Measurements from ENCODE around the gene PGD.

PGD gene

DNA sequence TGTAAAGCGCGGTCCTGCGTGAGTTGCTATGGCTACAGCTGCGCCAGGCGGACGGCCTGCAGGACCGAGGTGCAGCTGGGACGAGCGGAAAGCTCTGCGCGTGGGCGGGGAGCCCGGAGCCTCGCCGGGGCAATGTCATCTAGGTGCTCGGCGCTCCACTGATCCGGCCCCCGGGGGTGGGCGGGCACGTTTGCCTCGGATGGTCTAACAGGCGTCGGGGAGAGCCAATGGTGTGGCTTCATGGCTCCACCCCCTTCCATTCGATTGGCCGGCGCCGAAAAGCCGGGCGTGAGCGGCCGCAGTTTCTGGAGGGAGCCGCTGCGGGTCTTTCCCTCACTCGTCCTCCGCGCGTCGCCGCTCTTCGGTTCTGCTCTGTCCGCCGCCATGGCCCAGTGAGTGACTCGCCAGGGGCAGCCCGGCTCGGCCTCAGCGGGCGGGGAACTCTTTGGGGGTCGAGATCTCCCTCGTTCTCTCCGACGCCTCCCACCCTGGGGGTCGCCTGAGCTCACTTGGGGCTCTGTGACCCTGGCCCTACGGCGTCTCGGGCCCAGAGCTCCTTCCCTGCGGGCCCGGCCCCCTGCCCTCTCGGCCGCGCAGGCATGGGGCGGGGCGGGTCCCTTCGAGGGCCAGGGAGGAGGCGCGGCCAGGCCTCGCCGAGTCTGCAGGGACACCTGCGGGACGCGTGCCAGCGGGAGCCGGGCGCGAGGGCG lies at the start of gene PGD:
PGD (plus strand) TSS at position 331 of the 710 bp plus-strand sequence; CDS start at position 385, 54 bp downstream.
- peak; percentile 100 for DNase-seq (ENCODE audit: low spot score)
- TF ChIP-seq, protein P1, sequence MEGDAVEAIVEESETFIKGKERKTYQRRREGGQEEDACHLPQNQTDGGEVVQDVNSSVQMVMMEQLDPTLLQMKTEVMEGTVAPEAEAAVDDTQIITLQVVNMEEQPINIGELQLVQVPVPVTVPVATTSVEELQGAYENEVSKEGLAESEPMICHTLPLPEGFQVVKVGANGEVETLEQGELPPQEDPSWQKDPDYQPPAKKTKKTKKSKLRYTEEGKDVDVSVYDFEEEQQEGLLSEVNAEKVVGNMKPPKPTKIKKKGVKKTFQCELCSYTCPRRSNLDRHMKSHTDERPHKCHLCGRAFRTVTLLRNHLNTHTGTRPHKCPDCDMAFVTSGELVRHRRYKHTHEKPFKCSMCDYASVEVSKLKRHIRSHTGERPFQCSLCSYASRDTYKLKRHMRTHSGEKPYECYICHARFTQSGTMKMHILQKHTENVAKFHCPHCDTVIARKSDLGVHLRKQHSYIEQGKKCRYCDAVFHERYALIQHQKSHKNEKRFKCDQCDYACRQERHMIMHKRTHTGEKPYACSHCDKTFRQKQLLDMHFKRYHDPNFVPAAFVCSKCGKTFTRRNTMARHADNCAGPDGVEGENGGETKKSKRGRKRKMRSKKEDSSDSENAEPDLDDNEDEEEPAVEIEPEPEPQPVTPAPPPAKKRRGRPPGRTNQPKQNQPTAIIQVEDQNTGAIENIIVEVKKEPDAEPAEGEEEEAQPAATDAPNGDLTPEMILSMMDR (IDR thresholded peaks at IDR 0.05; ENCODE audit: extremely low read depth, missing control alignments) = no peak

DNA sequence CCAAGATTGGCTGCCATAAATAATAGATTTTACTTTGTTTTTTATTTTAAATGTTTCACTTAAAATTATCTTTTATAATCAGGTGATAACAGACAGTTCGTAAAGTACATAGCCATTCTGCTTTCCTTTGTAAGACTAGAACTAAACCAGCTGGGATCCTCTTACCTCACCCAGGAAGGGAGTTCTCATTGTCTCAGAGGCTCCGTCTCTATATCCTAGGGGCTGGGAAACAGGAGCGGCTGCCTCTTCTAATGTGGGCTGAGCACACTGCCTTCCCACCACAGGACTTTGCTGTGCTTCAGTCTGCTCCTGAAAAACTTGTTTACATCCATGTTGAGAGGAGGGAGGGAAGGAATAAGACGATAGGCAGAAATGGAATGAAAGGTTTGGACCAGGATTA lies 45.6 kb upstream of the PGD start:
- TF ChIP-seq, protein P1 (IDR thresholded peaks at IDR 0.05; ENCODE audit: extremely low read depth, missing control alignments) = no peak
- DNase-seq (ENCODE audit: low spot score) = no peak

DNA sequence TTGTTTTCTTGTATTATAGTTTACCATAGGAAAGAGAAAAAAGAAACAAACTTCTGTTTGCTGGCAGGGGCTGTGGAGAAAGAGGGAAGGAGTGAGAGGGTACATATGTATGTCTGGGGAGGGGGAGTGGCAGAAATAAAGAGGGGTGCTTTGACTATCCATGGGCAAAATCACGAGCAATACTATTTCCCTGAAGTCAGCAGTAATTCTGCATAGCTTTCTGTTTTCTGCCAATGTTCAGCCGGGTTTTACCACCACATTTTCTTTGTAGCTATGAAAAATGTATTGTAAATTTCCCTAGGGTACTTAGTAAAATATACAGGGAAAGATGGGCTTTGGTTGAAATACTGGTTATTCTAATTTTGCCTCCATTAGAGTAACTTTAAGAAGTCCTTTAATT lies 45.2 kb upstream of the PGD start:
- no peak for DNase-seq (ENCODE audit: low spot score)
- TF ChIP-seq, protein P1 (IDR thresholded peaks at IDR 0.05; ENCODE audit: extremely low read depth, missing control alignments) = no peak

DNA sequence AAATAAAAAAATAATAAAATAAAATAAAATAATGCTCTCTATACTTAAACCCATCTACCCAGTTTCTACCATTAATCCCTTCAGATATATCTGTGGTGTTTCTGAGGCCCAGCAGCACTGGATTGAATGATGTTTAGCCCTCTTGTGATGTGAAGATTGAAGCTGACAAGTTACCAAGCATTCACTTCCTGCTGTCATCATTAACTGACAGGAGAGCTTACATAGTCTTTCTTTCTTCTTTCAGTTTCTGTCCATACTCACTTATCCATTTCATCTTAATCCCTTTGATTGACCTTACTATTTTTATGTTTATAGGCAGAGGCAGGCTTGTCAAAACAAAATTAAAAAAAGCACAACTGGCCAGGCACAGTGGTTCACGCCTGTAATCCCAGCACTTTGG lies 38.8 kb upstream of the PGD start:
- DNase-seq (ENCODE audit: low spot score) = peak; percentile 33
- TF ChIP-seq, protein P1 (IDR thresholded peaks at IDR 0.05; ENCODE audit: extremely low read depth, missing control alignments) = no peak

DNA sequence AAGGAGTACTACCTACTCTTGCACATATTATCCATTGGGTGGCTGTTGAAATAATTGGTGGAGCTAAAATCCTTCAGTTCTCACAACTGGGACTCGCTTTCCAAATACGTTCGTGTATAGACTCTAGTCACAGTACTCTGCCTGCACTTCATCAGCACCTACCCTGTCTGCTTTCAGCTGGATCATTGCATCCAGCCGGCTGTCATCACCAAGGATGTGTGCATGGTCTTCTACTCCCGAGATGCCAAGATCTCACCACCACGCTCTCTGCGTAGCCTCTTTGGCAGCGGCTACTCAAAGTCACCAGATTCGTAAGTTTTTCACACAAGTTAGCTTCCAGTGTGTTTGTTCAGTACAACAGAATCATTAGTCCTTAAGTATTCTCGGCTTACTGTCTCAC lies 37.3 kb upstream of the PGD start:
- TF ChIP-seq, protein P1 (IDR thresholded peaks at IDR 0.05; ENCODE audit: extremely low read depth, missing control alignments) = no peak
- no peak for DNase-seq (ENCODE audit: low spot score)

DNA sequence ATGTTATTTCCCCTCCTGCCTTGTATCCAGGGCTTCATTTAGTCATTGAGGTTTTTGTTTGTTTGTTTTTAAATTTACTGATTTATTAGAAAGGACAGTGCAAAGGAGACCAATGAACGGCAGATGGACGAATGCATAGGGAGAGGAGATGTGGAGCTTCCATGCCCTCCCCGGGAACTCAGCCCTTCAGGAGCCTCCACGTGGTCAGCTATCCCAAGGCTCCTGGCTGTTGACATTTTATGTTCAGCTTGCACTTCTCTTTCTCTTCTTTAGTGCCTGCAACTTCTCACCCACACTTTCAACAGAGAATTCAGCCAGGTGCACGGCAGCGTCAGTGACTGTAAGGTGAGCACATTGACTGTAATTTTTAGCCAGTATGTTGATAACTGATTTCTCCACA lies 30.7 kb upstream of the PGD start:
- DNase-seq (ENCODE audit: low spot score) = no peak
- TF ChIP-seq, protein P1 (IDR thresholded peaks at IDR 0.05; ENCODE audit: extremely low read depth, missing control alignments) = no peak

DNA sequence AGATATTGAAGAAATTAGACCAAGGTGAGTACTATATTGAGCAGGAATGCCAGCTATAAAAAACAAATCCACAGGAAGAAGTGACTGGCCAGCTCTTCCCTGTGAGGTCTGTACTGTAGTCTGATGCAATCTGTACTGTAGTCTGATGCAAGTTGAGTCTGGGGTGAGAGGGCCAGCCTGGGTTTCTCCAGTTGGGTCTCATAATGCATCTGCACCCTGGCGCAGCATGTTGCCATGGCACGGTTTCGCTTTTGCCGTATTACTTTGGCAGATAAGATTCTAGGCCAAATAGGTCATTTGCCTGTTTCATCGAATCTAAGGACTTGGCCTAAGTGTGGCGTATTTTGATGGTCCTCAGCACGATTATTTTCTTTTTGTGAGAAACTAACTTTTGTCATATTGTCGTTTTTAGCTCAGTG lies 24.4 kb upstream of the PGD start:
- DNase-seq (ENCODE audit: low spot score) = no peak
- TF ChIP-seq, protein P1 (IDR thresholded peaks at IDR 0.05; ENCODE audit: extremely low read depth, missing control alignments) = no peak

Measured in GM20000 (cell line).